Measurements from ENCODE around the gene PDCD11.
"Not testable (repeated sequence)": the region's sequence is repeated elsewhere in the genome, so short reads cannot be mapped to it uniquely, and the experiment has no call there.

Gene PDCD11

GRCh38 chr10:103478671-103479070 is 82.2 kb downstream of the PDCD11 start:
- no peak for DNase-seq

DNA sequence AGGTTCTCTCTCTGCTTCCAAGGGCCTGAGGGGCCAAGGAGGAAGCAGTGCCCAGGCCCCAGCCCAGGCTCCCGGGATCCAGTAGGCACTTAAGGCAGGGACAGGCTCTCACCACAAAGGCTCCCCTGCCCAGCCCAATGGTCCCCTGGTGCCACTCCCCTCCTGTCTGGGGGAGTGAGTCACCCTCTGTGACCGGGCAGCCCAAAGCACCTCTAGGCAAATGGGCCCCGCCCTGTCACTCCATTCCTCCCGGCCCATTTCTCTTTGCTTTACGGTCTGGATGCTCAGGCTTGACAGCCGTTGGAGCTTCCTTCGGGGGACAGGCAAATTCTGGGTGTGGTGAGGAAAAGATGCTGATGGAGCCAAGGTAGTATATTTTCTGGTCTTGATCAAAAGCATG is 82.7 kb downstream of the PDCD11 start, which contains the start of gene CALHM3:
TSS of gene CALHM3 (minus strand) at position 106 of the 400 bp plus-strand sequence. CDS start 208 bp downstream, outside the sequence.
- DNase-seq = no peak

- no peak for DNase-seq
These were observed 84.1 kb downstream of the PDCD11 start for GRCh38 chr10:103480521-103480920.

DNA sequence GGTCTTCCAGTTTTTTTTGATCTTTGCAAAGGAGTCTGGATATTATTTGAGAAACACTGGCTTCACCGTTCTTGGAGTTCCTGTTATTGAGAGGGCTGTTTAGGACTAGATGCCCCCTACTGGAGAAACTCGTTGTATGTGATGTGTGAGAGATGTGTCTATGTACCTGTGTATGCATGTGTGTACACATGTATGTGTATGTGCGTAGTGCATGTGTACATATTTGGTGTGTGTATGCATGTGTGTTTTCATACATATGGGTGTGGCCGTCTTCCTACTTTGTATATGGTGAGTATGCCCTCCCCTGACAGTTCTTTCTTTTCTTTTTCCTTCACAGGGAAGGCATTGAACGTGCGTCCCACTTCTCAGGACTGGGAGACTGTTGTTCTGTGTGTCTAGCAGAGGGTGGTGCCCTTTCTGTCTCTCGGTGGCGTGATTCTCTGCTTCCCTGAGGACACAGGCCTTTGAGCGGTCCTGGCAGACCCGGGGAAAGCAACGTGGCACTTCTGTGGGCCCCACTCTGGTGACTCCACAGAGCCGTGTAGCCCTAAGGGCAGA is 85.6 kb downstream of the PDCD11 start:
- DNase-seq = no peak

GRCh38 chr10:103486635-103487409 is 90.4 kb downstream of the PDCD11 start:
- not testable (repeated sequence) for DNase-seq

DNA sequence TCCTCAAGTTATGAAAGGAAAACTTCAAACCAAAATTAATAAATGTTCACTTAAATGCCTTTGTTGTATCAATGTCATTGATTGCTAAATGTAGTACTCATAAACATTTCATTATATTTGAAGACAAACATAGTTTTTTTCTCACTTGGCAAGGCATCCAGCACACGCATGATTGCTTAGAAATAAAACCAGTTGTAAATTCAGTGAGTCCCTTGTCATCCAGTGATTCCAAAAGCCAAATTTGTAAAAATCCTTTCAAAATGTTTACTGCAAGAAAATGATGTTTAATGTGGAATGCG is 90.9 kb downstream of the PDCD11 start:
- DNase-seq = no peak

DNA sequence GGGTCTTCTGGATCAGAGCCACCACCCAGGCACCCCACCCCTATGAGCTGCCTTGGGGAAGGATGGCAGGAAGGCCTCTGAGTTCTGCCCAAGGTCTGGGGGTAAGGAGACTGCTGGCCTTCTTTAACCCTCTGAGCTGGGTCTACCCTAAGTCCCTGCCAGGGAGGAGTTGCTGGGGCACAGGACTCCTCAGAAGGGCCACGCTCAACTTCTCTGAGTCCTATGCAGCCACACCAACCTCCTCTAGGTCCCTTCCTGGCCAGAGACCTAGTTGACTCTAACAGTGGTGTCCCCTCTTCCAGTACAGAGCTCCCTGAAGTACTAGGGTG is 94.5 kb downstream of the PDCD11 start:
- no peak for DNase-seq

DNA sequence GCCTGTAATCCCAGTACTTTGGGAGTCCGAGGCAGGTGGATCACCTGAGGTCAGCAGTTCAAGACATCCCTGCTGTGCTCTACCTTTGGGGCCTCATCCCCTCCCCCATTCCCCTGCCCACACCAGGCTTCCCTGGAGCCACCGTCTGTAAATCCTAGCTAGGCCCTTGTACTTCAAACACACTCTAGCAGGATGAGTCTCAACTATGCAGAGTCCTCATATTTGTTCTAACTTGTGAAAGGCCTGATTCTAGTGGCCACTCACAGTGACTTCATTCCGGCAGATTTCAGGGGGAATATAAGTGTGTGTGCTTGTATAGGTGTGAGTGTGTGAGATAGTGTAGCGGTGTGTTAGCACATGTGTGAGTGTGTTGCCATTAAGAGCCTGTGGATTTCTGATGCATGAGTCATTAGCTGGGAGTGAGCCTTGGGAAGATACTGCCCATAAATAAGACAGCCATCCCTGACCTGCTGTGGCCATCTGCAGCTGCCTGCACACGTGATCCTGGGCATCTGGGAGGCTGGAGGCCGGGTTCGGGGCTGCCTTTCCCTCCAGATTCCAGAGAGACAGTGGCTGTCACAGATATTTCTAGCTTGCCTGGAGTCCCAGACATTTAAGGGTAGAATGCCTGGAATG is 95.4 kb downstream of the PDCD11 start:
- DNase-seq = no peak

- no peak for DNase-seq
These were observed 96.3 kb downstream of the PDCD11 start for GRCh38 chr10:103492655-103493261.

- peak; percentile 6 for DNase-seq
These were observed 97.0 kb downstream of the PDCD11 start, which contains the start of gene NEURL1 for GRCh38 chr10:103493362-103493915. TSS of gene NEURL1 (plus strand) at chr10:103493705. CDS start at chr10:103494388, 683 bp downstream.

DNA sequence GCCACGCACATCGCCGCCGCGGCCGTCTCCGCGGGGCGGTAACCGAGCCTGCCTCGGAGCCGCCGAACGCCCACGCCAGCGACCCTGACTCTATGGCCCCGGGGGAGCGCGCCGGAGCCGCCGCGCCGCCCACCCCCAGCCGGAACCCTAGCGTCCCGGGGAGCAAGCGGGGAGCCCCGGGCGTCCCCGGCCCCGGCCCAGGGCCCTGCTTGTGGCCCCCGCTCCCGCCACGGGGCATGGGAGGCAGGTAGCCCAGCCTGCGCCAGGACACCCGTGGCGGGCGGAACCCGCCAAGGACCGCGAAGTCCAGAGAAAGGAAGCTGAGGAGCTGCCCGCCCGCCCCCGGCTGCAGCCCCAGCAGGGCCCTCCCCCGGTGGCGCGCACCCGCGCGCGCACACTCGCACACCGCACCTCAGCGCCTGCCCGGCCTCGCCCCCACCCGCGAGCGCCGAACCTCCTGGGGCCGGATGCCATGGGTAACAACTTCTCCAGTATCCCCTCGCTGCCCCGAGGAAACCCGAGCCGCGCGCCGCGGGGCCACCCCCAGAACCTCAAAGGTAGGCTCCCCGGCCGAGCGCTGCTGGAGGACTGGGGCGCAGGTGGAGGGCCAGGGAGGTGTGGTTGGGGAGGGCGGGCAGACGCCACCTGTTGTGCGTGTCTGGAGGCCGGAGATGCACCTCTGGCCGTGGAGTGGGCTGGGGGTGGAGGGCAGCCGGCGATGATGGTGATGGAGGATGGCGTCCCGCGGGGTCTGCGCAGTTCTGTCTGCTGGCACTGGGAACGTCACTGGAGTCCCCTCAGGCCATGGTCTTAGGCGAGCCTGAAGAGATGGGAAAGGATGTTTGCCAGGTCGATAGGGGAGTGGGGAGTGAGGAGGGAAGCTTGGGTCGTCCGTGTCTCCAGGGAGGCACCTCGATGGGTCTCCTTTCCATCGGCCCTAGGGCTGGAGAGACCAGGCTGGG is 97.8 kb downstream of the PDCD11 start:
- DNase-seq = no peak

DNA sequence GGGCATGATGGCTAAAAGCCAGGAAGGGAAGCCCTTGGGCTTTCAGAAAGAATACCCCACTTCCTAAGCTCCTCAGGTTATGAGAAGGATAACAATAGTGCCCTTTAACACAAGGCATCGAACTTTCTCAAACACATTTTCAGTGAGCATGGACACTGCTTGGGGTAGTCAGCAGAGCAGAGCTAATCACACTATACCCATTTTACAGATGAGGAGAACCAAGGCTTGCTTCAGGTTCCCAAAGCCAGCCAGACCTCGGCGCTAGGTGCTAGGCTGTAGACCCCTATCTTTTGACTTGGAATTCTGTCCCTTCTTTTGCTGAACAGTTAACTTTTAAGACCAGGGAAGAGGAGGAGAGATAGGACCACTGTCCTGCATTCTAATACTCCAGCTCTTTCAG is 98.9 kb downstream of the PDCD11 start:
- no peak for DNase-seq
